HG02973 (cell line): ENCODE measurements around the gene RPS24.

ENCODE experiments used
- ATAC-seq: cut with Tn5 transposase; IDR thresholded peaks from one replicate; pipeline ENCODE4 v1.9.1; 2021; ENCODE audit warnings: moderate library complexity; ENCODE audit not compliant: unreplicated experiment

The RPS24 gene

DNA sequence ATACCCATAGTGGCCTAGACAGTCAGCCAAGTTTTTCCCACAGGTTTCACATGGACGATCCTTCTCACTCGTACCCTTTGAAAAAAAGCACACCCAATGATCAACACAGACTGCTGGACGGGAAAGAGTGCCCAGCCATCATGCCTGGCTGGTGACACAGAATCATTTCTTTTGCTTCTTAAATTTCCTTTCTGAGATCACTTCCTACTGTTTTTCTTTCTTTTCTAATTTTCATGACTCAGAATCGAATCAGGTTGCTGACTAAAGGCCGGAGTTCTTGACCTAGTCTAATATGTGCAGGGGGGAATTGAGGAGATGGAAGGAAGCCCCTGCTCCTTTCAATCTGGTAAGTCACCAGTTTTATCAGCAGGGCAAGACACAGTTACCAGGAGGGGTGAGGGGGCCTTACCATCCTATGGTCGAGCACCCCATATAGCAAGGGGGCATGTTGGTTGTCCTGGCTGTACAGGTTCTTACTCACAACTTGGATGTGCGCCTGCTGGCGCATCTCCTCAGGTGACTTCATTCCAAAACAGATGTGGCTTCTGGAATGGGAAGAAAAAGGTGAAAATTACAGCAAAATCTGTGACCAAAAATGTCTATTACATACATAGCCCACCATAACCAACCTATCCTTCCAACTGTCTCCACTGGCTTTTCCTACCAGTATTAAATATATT lies 7.8 kb upstream of the RPS24 start:
- ATAC-seq = no peak

DNA sequence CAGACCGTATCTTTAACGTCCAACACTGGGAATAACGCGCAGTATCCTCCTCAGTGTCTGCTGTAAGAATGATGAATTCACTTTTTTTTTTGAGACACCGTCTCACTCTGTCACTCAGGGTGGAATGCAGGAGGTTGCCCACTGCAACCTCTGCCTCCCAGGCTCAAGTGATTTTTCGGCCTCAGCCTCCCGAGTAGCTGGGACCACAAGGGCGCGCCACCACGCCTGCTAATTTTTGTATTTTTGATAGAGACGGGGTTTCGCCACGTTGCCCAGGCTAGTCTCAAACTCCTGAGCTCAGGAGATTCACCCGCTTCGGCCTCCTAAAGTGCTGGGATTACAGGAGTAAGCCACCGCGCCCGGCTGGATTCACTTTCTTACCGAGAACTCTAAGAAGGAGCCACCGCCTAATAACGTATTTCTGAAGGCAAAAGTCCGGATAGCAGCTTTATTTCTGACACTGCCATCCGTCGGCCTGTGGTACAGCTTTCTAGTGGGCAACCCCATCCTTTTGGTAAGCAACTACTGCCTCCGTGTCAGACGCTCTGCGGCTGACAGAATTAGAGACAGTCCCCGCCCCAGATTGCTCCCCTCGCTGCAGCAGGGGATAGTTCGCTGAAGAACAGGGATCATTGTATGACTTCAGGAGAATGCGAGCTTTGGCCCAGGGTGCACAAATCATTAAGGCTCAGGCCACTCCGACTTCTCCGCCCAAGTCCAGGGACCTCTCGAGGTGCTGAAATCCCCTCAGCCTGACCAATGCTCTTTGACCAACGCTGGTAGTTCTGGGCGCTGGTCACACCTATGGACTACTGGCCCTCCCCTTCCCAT lies 5.0 kb upstream of the RPS24 start:
- ATAC-seq = peak; percentile 0

DNA sequence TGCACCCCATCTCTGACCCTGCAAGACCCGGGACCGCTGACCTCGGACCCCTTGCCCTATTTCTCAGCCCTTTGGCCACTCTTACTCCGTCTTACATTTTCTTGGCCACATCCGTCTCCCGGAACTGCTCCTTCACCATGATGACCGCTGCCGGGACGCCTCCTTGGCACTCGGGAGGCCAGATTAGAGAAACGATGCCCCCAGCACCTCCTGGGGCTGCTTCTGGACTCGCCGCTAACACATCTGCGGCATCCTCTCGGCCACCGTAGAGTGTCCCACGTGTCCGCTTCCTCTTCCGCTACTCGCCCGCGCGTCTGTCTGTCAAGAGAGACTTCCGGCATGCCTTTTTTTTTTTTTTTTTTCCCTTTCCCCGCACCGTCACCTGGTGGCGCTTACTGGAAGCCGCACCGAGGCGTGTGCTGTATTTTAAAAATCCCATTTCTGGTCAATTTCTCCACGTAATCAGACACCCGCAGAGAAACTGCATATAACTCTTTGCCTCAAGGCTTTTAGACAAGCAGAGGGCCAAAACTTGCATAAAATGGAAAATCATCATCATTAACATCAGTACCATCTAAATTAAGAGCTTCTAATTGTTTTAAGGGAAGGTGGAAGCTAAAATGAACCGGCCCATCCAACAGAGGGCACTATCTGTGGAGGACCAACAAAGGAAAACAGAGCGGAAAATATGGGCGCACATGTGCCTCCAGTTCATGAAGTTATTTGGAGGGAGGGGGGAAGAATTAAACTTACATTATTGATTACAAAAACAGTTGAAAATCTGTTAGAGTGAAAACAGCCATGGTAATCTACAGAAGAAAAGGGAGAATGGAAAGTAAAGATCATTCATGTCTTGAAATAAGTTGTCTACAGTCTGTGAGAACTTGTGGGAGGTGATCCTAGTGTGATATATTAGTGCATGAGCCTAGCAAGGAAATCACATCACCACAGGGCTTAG lies 4.1 kb upstream of the RPS24 start, which contains the start of gene POLR3A:
Gene POLR3A (minus strand): TSS at position 247 of the 958 bp plus-strand sequence. CDS start 108 bp downstream, at position 139.
- peak; percentile 41 for ATAC-seq

DNA sequence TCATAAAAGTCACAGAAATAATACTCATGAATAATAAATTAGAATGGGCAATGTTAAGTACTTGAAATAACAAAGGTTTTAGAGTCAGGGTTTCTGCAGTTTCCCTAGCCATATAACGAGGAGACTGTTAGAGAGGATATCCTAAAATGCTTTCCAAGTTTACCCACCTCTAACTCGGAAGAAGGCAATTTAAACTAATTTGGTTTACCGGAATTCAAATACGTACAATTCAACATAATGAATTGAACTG lies 351 bp upstream of the RPS24 start:
- ATAC-seq = no peak

DNA sequence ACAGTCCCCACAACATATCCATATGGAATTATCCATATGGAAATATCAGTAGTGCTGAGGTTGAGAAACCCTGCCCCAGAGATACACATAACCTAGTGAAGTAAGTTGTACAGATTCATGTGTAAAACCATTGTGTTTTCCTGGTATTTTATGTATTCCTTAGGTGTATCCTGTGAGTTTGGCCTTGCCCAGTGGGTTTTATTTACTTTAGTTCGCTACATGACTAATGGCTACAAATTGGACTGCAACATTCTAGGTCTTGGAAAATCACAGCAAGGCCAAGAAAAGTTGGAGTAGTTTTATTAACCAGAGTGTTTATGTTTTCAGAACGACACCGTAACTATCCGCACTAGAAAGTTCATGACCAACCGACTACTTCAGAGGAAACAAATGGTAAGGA lies 1.4 kb downstream of the RPS24 start:
- no peak for ATAC-seq

DNA sequence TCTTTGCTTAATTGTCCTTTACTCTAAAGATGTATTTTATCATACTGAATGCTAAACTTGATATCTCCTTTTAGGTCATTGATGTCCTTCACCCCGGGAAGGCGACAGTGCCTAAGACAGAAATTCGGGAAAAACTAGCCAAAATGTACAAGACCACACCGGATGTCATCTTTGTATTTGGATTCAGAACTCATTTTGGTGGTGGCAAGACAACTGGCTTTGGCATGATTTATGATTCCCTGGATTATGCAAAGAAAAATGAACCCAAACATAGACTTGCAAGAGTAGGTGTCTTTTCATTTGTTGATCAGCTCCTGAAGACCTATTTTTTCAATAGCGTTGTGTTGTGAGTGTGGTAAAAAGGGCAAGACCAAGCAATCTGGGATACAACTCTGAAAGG lies 1.8 kb downstream of the RPS24 start:
- no peak for ATAC-seq

DNA sequence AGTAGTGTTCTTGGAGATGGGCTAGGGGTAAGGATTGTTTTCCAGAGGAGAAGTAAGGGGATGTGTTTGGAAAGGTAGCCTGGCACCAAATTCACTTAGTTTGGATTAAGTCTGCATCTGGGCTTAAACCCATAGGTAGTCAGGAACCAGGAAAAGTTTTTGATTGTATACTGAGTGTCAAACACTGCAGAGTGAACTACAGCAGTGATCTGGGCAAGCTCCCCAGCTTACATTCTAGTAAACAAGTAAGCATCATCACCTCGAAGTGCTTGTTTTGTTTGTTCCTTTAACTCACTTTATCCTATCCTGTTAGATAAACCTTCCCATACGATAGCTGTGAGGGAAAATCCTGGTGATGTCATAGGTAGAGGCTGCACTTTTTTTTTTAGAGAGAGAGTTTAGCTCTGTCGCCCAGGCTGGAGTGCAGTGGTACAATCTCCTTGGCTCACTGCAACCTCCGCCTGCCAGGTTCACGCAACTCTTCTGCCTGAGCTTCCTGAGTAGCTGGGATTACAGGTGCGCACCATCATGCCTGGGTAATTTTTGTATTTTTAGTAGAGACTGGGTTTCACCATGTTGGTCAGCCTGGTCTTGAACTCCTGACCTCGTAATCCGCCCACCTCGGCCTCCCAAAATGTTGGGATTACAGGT lies 2.4 kb downstream of the RPS24 start:
- ATAC-seq = no peak

DNA sequence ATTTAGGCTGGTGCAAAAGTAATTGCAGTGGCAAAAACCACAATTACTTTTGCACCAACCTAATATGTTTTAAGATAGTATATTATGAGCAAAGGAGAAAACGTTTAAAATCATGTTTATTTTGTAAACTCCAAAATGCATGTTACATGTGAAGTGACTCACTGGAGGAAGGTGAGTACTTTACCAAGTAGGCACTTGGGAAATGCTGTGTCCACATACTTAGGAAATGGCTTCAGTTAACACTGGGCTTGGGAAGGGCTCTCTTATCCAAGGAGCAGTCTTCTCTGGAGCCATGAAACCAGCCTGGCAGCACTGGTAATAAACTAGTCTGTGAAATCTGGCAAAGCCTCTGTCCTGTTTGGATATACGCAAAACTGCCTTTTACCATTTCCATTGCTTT lies 4.4 kb downstream of the RPS24 start:
- ATAC-seq = no peak

DNA sequence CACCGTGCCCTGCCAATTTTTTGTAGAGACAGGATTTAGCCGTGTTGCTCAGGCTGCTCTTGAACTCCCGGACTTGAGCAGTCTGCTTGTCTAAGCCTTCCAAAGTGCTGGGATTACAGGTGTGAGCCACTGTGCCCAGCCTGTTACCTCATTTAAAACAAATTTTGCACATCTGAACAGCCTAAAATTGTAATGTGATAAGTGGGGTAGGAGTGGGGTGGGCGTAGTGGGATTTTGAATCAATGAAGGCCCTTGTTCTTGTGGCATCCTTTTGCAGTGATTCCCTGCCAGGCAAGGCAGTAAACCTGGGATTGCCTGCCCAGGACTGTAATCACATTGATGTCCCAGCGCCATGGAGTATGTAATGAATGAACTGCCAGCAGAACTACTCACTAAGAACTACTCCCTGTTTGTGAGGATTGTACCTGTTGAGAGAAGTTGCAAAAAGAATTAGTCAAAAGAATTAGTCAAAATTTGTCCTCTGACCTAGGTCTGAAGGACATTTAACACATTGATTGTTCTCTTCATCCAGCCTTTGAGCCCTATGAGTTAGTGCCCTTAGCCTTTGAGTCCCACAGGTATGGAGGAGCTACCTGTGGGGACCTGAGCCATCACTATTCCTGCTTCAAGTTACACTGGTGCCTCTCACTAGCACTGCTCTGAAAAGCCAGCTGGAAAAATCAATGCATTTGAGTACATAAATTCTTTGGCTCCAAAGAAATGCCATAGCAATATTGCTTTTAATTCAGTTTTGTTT lies 5.3 kb downstream of the RPS24 start:
- no peak for ATAC-seq

DNA sequence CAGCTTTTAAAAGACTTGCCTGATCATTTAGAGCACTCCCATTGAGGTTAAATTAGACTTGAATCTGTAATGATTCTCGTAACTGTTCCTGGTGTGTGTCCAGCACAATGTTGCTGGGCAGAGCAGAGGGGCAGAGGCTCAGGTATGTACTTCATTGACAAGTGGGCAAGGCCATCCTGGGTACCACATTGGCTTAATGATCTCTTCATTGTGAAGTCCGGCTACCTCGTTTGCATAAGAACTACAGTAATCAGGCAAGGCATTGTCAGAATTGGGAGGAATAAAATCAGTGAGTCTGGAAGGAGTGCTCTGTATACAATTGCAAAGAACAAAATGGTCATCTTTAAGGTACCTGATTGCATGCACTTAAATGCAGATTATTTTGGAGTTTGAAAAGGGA lies 6.1 kb downstream of the RPS24 start:
- no peak for ATAC-seq

DNA sequence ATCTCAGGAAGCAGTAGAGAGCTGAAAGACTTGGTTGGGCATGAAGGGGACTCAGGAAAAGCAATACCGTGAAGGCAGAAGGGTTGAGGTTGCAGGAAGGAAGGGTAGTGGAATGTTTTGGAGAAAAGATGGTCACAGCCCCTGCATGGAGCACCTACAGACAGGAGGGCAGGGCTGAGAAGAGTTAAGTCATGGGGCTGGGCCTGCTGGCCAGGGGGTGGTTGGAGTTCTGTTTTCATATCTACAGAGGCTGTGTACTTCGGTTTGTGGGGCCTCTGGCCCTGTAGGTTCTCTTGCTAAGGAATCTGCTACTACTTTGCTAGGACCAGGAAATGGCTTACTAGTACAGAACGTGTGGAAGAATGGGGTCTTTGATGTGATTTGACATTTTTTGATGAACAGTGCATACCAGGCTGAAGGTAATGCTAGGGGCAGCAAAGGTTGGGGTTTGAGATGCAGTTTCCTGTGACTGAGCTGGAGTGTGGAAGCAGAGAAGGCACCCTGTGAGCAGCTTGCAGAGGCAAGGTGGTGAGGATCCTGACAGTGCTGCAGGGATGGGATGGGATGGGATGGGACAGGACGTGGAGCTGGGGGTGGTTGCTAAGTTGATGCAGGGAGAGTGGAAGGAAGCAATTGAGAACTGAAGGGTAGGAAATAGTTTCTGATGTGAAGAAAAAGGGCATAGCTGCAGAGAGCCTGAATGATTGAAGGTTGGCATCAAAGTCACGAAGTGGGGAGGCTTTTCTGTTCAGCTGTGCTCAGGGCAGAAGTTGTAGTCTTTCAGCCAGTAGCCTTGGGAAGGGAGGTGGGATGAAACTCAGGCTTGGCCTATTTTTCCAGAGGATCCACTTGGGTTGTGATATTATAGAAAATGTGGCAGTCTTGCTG lies 7.8 kb downstream of the RPS24 start:
- ATAC-seq = no peak

DNA sequence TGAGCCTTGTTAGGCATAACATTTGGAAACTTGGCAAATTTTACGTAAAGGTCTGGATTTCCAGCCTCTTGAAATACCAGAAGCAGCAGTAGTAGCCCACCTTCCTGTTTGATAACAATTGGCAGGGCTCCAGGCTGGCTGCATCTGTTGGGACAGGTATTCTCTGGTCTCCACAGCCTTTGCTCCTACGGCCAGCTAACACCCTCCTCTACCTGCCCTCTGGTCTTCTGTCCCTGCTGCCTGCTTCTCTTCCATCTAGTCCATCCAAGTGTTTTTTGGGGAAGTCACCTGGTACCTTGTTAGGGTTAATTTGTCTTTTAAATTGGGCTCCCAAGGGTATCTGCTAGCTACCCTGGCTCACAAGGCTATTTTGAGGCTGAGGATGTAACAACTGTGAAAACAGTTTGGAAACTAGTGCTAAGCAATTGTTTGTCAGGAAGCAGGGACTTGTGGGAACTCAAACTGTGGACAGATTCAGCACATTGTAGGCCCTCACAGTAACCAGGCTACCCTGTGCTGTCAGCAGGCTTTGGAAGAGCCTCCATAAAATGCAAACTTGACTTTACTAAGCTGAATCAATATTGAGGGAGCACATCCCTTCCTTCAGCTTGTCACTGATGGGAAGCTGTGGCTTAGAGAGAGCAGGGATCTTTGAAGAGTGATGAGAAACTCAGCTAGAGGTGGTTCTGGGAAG lies 8.5 kb downstream of the RPS24 start:
- ATAC-seq = no peak

DNA sequence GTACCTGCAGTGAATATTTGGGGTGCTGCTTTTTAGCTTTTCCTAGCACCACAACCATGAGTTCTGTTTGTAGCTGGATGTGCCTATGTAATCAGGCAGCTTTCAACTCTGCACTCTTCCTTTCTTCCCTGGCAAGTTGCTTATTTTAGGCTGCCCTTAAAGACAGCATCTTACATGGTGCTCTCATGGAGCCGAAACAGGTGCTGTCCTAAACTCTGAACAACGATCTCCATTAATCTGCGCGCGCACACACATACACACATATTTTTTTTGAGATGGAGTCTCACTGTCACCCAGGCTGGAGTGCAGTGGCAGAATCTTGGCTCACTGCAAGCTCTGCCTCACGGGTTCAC lies 9.1 kb downstream of the RPS24 start:
- no peak for ATAC-seq

DNA sequence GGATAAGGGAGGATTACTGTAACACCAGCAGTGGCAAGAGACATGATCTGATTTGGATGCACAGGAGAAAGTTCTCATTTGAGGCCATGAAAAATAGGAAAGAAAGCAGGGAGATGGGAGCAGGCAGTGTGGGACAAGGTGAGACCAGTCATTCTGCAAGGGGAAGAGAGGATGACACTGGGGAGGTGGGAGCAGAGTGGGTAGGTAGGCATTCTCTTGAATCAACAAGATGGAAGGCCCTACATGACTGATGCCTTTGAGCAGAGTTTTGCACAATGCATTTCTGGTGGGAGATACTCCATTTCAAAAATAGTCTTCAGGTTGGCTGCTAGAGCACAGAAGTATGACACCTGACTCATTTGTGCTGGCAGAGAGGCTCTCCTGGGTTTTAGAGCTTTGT lies 10.5 kb downstream of the RPS24 start:
- ATAC-seq = no peak

DNA sequence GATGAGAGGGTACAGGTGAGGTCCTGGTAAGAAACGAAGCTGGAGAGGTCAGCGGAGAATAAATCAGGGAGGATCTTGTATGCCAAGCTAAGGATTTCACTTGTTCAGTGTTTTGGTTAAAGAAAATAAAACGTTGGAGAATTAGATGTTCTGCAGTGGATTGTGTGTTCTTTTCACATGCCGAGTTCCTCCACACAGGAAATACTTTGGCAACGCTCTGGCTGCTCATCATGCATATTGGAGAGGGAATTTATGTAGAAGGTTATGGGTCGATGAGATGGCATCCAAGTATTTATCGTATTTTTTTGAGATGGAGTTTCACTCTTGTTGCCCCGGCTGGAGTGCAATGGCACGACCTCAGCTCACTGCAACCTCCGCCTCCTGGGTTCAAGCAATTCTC lies 11.0 kb downstream of the RPS24 start:
- no peak for ATAC-seq

DNA sequence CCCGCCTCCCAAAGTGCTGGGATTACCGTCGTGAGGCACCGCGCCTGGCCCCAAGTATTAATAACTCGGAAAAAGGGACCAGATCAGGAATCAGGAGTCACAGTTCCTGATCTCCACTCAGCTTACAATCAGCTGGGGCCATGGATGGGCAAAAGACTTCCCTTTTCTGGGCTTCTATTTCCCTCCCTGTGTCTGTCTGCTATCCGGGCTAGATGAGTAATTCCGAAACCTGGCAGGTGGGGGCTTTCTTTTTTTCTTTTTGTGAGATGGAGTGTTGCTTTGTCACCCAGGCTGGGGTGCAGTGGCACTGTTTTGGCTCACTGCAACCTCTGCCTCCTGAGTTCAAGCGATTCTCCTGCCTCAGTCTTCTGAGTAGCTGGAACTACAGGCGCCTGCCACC lies 11.6 kb downstream of the RPS24 start:
- ATAC-seq = peak; percentile 68

DNA sequence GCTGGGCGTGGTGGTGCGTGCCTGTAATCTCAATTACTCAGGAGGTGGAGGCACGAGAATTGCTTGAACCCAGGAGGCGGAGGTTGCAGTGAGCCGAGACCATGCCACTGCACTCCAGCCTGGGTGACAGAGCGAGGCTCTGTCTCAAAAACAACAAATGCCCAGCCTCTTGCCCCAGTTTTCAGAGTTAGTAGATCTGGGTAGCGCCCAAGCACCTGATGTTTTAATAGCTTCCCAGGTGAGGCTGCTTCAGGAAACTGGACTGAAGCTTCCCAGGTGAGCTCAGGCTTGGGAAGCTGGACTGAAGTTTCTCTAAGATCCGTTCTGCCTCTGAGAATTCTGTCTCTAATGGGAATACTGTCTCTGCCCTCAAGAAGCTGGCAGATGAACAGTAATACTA lies 12.2 kb downstream of the RPS24 start:
- ATAC-seq = no peak

DNA sequence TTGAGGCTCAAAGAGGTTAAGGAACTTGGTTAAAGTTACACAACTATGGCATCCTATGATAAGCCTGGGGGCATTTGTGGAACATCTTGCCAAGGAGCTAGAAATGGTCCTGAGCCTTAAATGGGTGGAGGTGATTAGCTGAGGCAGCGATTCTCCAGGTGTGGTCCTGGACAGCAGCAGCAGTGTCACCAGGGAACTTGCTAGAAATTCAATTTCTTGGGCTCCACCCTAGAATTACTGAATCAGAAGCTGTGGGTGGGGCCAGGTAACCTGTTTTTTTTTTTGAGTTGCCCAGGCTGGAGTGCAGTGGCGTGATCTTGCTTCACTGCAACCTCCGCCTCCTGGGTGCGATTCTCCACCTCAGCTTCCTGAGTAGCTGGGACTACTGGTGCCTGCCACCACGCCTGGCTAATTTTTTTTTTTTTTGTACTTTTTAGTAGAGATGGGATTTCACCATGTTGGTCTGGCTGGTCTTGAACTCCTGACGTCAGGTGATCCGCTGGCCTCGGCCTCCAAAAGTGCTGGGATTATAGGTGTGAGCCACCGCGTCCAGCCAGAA lies 13.1 kb downstream of the RPS24 start:
- ATAC-seq = no peak
